Omental fat pad (tissue), 4 donors: ENCODE results near the gene METTL8. TPM values are rescaled to one million over a fixed set of nuclear protein-coding genes. Genes with fewer than 3 reads are reported as not detected.

ENCODE experiments used
- ATAC-seq: fragments of 150-250 bp; one replicate; pipeline ENCODE4 v1.9.1; 2016; ENCODE audit warnings: mild to moderate bottlenecking, moderate library complexity; ENCODE audit not compliant: low FRiP score
- DNase-seq: peaks from one replicate; pipeline ENCODE4 v3.0.0-alpha.2; 2019; ENCODE audit warnings: low spot score
- total RNA-seq, 4 donors: library from RNA; depleted of rRNA; stranded (reverse); fragments of >200 nt; gene quantifications; one replicate each; pipeline ENCODE4 v1.1.0, GENCODE V29; 2016
- TF ChIP-seq, protein P1 (sequence below), 3 donors: fragments of 450-650 bp; IDR thresholded peaks; one replicate each; pipeline ENCODE4 v1.5.1; 2016 to 2017; ENCODE audit warnings: antibody characterized with exemption in 3 of 3, mild to moderate bottlenecking in 3 of 3, moderate library complexity in 2 of 3

METTL8 gene, protein sequence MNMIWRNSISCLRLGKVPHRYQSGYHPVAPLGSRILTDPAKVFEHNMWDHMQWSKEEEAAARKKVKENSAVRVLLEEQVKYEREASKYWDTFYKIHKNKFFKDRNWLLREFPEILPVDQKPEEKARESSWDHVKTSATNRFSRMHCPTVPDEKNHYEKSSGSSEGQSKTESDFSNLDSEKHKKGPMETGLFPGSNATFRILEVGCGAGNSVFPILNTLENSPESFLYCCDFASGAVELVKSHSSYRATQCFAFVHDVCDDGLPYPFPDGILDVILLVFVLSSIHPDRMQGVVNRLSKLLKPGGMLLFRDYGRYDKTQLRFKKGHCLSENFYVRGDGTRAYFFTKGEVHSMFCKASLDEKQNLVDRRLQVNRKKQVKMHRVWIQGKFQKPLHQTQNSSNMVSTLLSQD
- 10 to 100 TPM; 10.7 to 25.0 (median 19.0) TPM for total RNA-seq

- TF ChIP-seq, protein P1, sequence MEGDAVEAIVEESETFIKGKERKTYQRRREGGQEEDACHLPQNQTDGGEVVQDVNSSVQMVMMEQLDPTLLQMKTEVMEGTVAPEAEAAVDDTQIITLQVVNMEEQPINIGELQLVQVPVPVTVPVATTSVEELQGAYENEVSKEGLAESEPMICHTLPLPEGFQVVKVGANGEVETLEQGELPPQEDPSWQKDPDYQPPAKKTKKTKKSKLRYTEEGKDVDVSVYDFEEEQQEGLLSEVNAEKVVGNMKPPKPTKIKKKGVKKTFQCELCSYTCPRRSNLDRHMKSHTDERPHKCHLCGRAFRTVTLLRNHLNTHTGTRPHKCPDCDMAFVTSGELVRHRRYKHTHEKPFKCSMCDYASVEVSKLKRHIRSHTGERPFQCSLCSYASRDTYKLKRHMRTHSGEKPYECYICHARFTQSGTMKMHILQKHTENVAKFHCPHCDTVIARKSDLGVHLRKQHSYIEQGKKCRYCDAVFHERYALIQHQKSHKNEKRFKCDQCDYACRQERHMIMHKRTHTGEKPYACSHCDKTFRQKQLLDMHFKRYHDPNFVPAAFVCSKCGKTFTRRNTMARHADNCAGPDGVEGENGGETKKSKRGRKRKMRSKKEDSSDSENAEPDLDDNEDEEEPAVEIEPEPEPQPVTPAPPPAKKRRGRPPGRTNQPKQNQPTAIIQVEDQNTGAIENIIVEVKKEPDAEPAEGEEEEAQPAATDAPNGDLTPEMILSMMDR (IDR thresholded peaks at IDR 0.05) = no peak
- DNase-seq (no peak), ATAC-seq (no peak)
Measured at GRCh38 chr2:171433763-171434012, at the start of gene METTL8. TSS of gene METTL8 (minus strand) at chr2:171433990. CDS start at chr2:171392185, 41,805 bp downstream.

GRCh38 chr2:171482877-171483276 lies 49.1 kb upstream of the METTL8 start:
- ATAC-seq (no peak), DNase-seq (no peak)
- TF ChIP-seq, protein P1 (IDR thresholded peaks at IDR 0.05) = no peak

- TF ChIP-seq, protein P1 (IDR thresholded peaks at IDR 0.05) = no peak
- DNase-seq = no peak
- ATAC-seq = no peak
Measured at GRCh38 chr2:171482308-171482707, 48.5 kb upstream of the METTL8 start.

- DNase-seq (no peak), ATAC-seq (no peak)
- TF ChIP-seq, protein P1 (IDR thresholded peaks at IDR 0.05) = no peak
Measured at GRCh38 chr2:171480908-171481307, 47.1 kb upstream of the METTL8 start.

- TF ChIP-seq, protein P1 (IDR thresholded peaks at IDR 0.05) = no peak
- DNase-seq (no peak), ATAC-seq (no peak)
Measured at GRCh38 chr2:171479154-171479814, 45.5 kb upstream of the METTL8 start.

DNA sequence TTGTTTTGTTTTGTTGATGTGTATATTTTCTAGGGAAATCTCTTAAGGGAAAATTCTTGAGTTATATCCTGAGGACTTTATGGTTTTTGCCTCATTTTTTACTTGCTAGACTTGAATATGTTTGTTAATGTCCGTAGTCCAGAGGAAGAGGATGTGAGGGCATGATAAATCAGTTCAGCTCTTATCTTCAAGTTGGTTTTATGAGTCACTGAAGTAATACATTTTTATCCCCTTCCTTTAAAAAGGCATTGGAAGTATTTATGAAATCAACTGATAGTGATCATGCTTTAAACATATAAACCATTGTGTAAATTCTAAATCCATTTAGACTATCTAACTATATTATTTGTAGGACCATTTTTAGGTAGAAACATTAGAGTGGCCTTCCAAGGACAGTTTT lies 44.6 kb upstream of the METTL8 start:
- ATAC-seq (no peak), DNase-seq (no peak)
- TF ChIP-seq, protein P1 (IDR thresholded peaks at IDR 0.05) = no peak

GRCh38 chr2:171475979-171476378 lies 42.2 kb upstream of the METTL8 start:
- DNase-seq (no peak), ATAC-seq (no peak)
- TF ChIP-seq, protein P1 (IDR thresholded peaks at IDR 0.05) = no peak
